Measurements from ENCODE around the gene CFAP68.

DNA sequence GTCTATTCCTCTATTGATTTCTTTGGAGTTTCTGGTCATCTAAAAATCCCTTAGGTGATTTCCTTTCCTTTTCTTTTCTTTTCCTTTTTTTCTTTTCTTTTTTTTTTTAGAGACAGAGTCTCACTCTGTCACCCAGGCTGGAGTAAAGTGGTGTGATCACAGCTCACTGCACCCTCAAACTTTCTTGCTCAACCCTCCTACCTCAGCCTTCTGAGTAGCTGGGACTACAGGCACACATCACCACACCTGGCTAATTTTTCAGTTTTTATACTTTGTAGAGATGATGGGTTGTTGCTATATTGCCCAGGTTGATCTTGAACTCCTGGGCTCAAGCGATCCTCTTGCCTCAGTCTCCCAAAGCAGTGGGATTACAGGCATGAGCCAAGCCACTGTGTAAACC is 37.4 kb downstream of the CFAP68 start:
- TF ChIP-seq, protein P1, sequence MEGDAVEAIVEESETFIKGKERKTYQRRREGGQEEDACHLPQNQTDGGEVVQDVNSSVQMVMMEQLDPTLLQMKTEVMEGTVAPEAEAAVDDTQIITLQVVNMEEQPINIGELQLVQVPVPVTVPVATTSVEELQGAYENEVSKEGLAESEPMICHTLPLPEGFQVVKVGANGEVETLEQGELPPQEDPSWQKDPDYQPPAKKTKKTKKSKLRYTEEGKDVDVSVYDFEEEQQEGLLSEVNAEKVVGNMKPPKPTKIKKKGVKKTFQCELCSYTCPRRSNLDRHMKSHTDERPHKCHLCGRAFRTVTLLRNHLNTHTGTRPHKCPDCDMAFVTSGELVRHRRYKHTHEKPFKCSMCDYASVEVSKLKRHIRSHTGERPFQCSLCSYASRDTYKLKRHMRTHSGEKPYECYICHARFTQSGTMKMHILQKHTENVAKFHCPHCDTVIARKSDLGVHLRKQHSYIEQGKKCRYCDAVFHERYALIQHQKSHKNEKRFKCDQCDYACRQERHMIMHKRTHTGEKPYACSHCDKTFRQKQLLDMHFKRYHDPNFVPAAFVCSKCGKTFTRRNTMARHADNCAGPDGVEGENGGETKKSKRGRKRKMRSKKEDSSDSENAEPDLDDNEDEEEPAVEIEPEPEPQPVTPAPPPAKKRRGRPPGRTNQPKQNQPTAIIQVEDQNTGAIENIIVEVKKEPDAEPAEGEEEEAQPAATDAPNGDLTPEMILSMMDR (IDR thresholded peaks at IDR 0.05 in 8 of 11, conservative IDR thresholded peaks at IDR 0.05 in 3 of 11): no peak
- no peak for TF ChIP-seq POLR2AphosphoS5 (IDR thresholded peaks at IDR 0.05)

Data from spleen (tissue), 7 donors.